G401 (cell line): Measurements from ENCODE around the gene SARS2. TPM values are rescaled to one million over a fixed set of nuclear protein-coding genes. Genes with fewer than 3 reads are reported as not detected.

Experiments
- DNase-seq: peaks from one replicate; pipeline ENCODE4 v3.0.0-alpha.2; 2015; ENCODE audit warnings: low spot score
- in situ Hi-C: cut with HindIII; loops from 2 replicates; pipeline ENCODE4 v1.10.0; 2016; ENCODE audit warnings: low sequenced_read_pairs, mixed read lengths
- total RNA-seq: library from RNA; depleted of rRNA; stranded (reverse); fragments of >200 nt; shearing (Covaris generic); gene quantifications from 2 replicates; pipeline ENCODE4 v1.2.3, GENCODE V29; 2014

The SARS2 gene
- total RNA-seq, 1 experiment from 2014 or later = 43.0 TPM

GRCh38 chr19:38920602-38921419 is 9.8 kb downstream of the SARS2 start:
- no peak for DNase-seq
- in situ Hi-C loops = no loop called here

- in situ Hi-C loops = no loop called here
- DNase-seq = no peak
Measured at GRCh38 chr19:38919837-38920601, 10.5 kb downstream of the SARS2 start.

- no peak for DNase-seq
- in situ Hi-C loops = no loop called here
Measured at GRCh38 chr19:38918526-38918925, 12.0 kb downstream of the SARS2 start.

- in situ Hi-C loops = no loop called here
- DNase-seq = no peak
Measured at GRCh38 chr19:38917921-38918491, 12.6 kb downstream of the SARS2 start.

GRCh38 chr19:38917516-38917915 is 13.0 kb downstream of the SARS2 start:
- DNase-seq = no peak
- in situ Hi-C loops = no loop called here

GRCh38 chr19:38915329-38916321 is 14.9 kb downstream of the SARS2 start:
- in situ Hi-C loops = no loop called here
- DNase-seq = no peak

- DNase-seq = no peak
Measured at GRCh38 chr19:38913958-38914357, 16.6 kb downstream of the SARS2 start.

GRCh38 chr19:38912600-38913514 is 17.7 kb downstream of the SARS2 start:
- in situ Hi-C loops = no loop called here

More at GRCh38 chr19:38913958-38914357, 16.6 kb downstream of the SARS2 start:
- in situ Hi-C loops = no loop called here

GRCh38 chr19:38911388-38912001 is 19.1 kb downstream of the SARS2 start:
- in situ Hi-C loops = no loop called here

More at GRCh38 chr19:38912600-38913514, 17.7 kb downstream of the SARS2 start:
- DNase-seq = no peak

GRCh38 chr19:38910488-38910887 is 20.1 kb downstream of the SARS2 start:
- no peak for DNase-seq
- in situ Hi-C loops = no loop called here

More at GRCh38 chr19:38911388-38912001, 19.1 kb downstream of the SARS2 start:
- no peak for DNase-seq

- DNase-seq = no peak
- in situ Hi-C loops = no loop called here
Measured at GRCh38 chr19:38908911-38909310, 21.7 kb downstream of the SARS2 start.

GRCh38 chr19:38907670-38908069 is 22.9 kb downstream of the SARS2 start:
- in situ Hi-C loops = no loop called here

GRCh38 chr19:38907227-38907626 is 23.3 kb downstream of the SARS2 start:
- in situ Hi-C loops = no loop called here
- no peak for DNase-seq

More at GRCh38 chr19:38907670-38908069, 22.9 kb downstream of the SARS2 start:
- DNase-seq = no peak

GRCh38 chr19:38905620-38906019 is 24.9 kb downstream of the SARS2 start:
- in situ Hi-C loops = no loop called here
- no peak for DNase-seq

- DNase-seq = no peak
- in situ Hi-C loops = no loop called here
Measured at GRCh38 chr19:38904581-38905539, 25.7 kb downstream of the SARS2 start.

- no peak for DNase-seq
- in situ Hi-C loops = no loop called here
Measured at GRCh38 chr19:38901683-38902082, 28.9 kb downstream of the SARS2 start.
